ENCODE measurements around the gene PALLD. TPM values are rescaled to one million over a fixed set of nuclear protein-coding genes. Genes with fewer than 3 reads are reported as not detected.

The PALLD gene
- total and polyA plus RNA-seq, 2 of the 8 experiments (the other 6 are each of a cell fraction or from before 2014, with no cell fraction given): 10.5 to 25.0 TPM

GRCh38 chr4:168524897-168525296 lies 28.0 kb downstream of the PALLD start:
- peaks cover 0 to 1% (median 0%) of the 10 kb centered on the region in 4 experiments; a peak in 1 of 7 replicates for H3K27me3 ChIP-seq (replicated peaks in 1 of 4; ENCODE audit: control insufficient read depth in 3 of 4, extremely low read depth in 1 of 4, insufficient read depth in 3 of 4, low read length in 3 of 4)
- H2AFZ ChIP-seq (ENCODE audit: low read length): no peak overlapping the region
- no peak overlapping the region for H2BK120ac ChIP-seq (replicated peaks; ENCODE audit: low read depth, low read length)
- no peak overlapping the region for H4K5ac ChIP-seq (ENCODE audit: insufficient read length, low read depth, low read length)
- H3K4ac ChIP-seq (replicated peaks; ENCODE audit: insufficient read length, low read depth, low read length): no peak overlapping the region
- H3K18ac ChIP-seq (ENCODE audit: extremely low read depth, low read length): no peak overlapping the region
- no peak overlapping the region for H3K56ac ChIP-seq (replicated peaks; ENCODE audit: insufficient read length, low read depth, low read length)
- ChIA-PET POLR2A (ENCODE audit: partially characterized antibody) (no interaction called here), CTCF (ENCODE audit: partially characterized antibody) (interaction anchor here (1.1 to 2.1 kb wide), 2 partner anchors 10 to 25 kb away, joined by 3 to 10 read pairs; no protein-coding TSS in a partner anchor)
- H4K8ac ChIP-seq (ENCODE audit: extremely low read depth, insufficient read depth, low read length): no peak overlapping the region
- no peak overlapping the region for H2BK12ac ChIP-seq (ENCODE audit: low read depth, low read length)
- no peaks in the 10 kb centered on the region for H3K36me3 ChIP-seq (ENCODE audit: control insufficient read depth in 2 of 4, insufficient read depth in 4 of 4, low read length in 3 of 4)
- no peak overlapping the region for H4K91ac ChIP-seq (replicated peaks; ENCODE audit: insufficient read length, low read length)
- no peak for TF ChIP-seq YY1 (IDR thresholded peaks at IDR 0.05; ENCODE audit: low read depth, low read length)
- no peak for TF ChIP-seq EP300 (IDR thresholded peaks at IDR 0.05; ENCODE audit: borderline replicate concordance in 1 of 2, low read depth in 2 of 2, low read length in 2 of 2)
- no peak for TF ChIP-seq TEAD4 (IDR thresholded peaks at IDR 0.05; ENCODE audit: low read depth, low read length)
- no peak for TF ChIP-seq ASH2L (IDR thresholded peaks at IDR 0.05; ENCODE audit: low read length)
- TF ChIP-seq TBP (IDR thresholded peaks at IDR 0.05; ENCODE audit: low read depth, low read length): no peak
- TF ChIP-seq RNF2 (IDR thresholded peaks at IDR 0.05; ENCODE audit: borderline replicate concordance, low read depth, low read length, missing control alignments, poor library complexity, severe bottlenecking): no peak
- TF ChIP-seq, protein P1, sequence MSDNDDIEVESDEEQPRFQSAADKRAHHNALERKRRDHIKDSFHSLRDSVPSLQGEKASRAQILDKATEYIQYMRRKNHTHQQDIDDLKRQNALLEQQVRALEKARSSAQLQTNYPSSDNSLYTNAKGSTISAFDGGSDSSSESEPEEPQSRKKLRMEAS (IDR thresholded peaks at IDR 0.05): no peak
- TF ChIP-seq FOSL1 (IDR thresholded peaks at IDR 0.05; ENCODE audit: insufficient read depth, low read depth, low read length): no peak
- no peak for TF ChIP-seq CHD1 (IDR thresholded peaks at IDR 0.05; ENCODE audit: low read depth, low read length)
- H3K27ac ChIP-seq (ENCODE audit: low read depth, low read length): no peak overlapping the region
- H3K4me3 ChIP-seq (ENCODE audit: extremely low read depth in 1 of 4, insufficient read depth in 2 of 4, low read depth in 3 of 4, low read length in 4 of 4): no peak overlapping the region
- no peak overlapping the region for H3K4me2 ChIP-seq (ENCODE audit: insufficient read depth in 1 of 2, low read depth in 2 of 2, low read length in 2 of 2)
- H2BK5ac ChIP-seq (ENCODE audit: low read depth, low read length): no peak overlapping the region
- no peak overlapping the region for H2BK20ac ChIP-seq (ENCODE audit: low read length)
- no peaks in the 10 kb centered on the region for H3K9me3 ChIP-seq (ENCODE audit: insufficient read depth in 2 of 2, low read depth in 1 of 2, low read length in 1 of 2)
- no peaks in the 10 kb centered on the region for H3K23me2 ChIP-seq (ENCODE audit: low read depth, low read length)
- no peak overlapping the region for H2AK5ac ChIP-seq (ENCODE audit: low read depth, low read length)
- H3K79me1 ChIP-seq (ENCODE audit: low read depth, low read length): no peaks in the 10 kb centered on the region
- H3K4me1 ChIP-seq (replicated peaks in 1 of 4; ENCODE audit: control insufficient read depth in 3 of 4, insufficient read depth in 4 of 4, low read length in 3 of 4): no peaks in the 10 kb centered on the region
- no peak for DNase-seq (ENCODE audit: low read depth in 1 of 2, low spot score in 2 of 2)
- no peak overlapping the region for H2BK15ac ChIP-seq (ENCODE audit: low read length)
- no peaks in the 10 kb centered on the region for H3K79me2 ChIP-seq (ENCODE audit: control insufficient read depth in 1 of 2, insufficient read depth in 2 of 2, low read length in 2 of 2)
- no peak for FAIRE-seq
- WGBS, 2 experiments (ENCODE audit: extremely low coverage in 1 of 2, insufficient coverage in 1 of 2, insufficient read length in 1 of 2, insufficient replicate concordance in 2 of 2, low coverage in 1 of 2, low lambda C conversion rate in 2 of 2, missing lambda C conversion rate in 1 of 2): 89% methylated on average over 3 of the region's 3 CpGs; no CpG with 5 or more reads in 1 of the 2 experiments
- no peaks in the 10 kb centered on the region for H4K20me1 ChIP-seq (replicated peaks in 1 of 2; ENCODE audit: control insufficient read depth in 1 of 2, insufficient read depth in 2 of 2, low read length in 2 of 2)
- H3K14ac ChIP-seq (ENCODE audit: insufficient read length): no peak overlapping the region
- no peak overlapping the region for H3K9ac ChIP-seq (replicated peaks in 1 of 4; ENCODE audit: extremely low read depth in 1 of 4, low read depth in 3 of 4, low read length in 3 of 4)
- H3K23ac ChIP-seq (ENCODE audit: insufficient read length): no peak overlapping the region

All from H1 (cell line).